A549 (cell line): Measurements from ENCODE around the gene PFKM. TPM values are rescaled to one million over a fixed set of nuclear protein-coding genes. Genes with fewer than 3 reads are reported as not detected.

Source experiments
- ATAC-seq, 2 experiments: fragments of 200-7000 bp in 1 of 2; fragments of >200 bp in 1 of 2; cut with Nextera tagmentation in 1 of 2; cut with Tn5 transposase in 1 of 2; 3 replicates each; pipeline versions ENCODE4 v1.8.0 to v1.9.1; 2018 to 2020; ENCODE audit warnings: mild to moderate bottlenecking in 1 of 2, moderate library complexity in 1 of 2
- CTCF ChIA-PET: fragments of 300-600 bp; sonication (Branson Sonifier 250); formaldehyde crosslinking; extraction: SDS; loops from one replicate; lab custom pipeline; 2021; ENCODE audit warnings: antibody characterized with exemption, inconsistent platforms; lab: Yijun Ruan, JAX
- POLR2A ChIA-PET: fragments of 350-600 bp; formaldehyde crosslinking; extraction: SDS; loops from one replicate; lab custom pipeline; 2021; ENCODE audit warnings: antibody characterized with exemption, inconsistent platforms; lab: Yijun Ruan, JAX
- DNase-seq, 2 experiments: peaks; one replicate each; pipeline versions ENCODE4 v3.0.0 to v3.0.0-alpha.2; 2011 to 2016; ENCODE audit warnings: low read depth in 1 of 2, low spot score in 1 of 2
- FAIRE-seq: peaks from 2 replicates; lab custom pipeline; 2011; peaks lifted over from hg19 to GRCh38; lab: Jason Lieb, UNC
- H3K27ac ChIP-seq, 2 experiments: fragments of >200 bp; sonication (Bioruptor Twin); formaldehyde crosslinking; 3 replicates each; pipeline ENCODE4 v1.5.1; 2016 to 2017
- H3K4me1 ChIP-seq: fragments of >200 bp; sonication (Bioruptor Twin); formaldehyde crosslinking; 3 replicates; pipeline ENCODE4 v1.6.1; 2016
- H3K4me2 ChIP-seq: fragments of >200 bp; sonication (Bioruptor Twin); formaldehyde crosslinking; 3 replicates; pipeline ENCODE4 v1.6.1; 2016
- H3K4me3 ChIP-seq: fragments of >200 bp; sonication (Bioruptor Twin); formaldehyde crosslinking; 3 replicates; pipeline ENCODE4 v1.5.1; 2016
- H3K9me3 ChIP-seq: fragments of >200 bp; sonication (Bioruptor Twin); formaldehyde crosslinking; 3 replicates; pipeline ENCODE4 v1.6.1; 2016
- CBX8 ChIP-seq: fragments of 200-600 bp; sonication (generic); IDR thresholded peaks from 2 replicates; pipeline ENCODE4 v1.6.1; 2016
- CEBPB ChIP-seq, 2 experiments: fragments of >200 bp in 1 of 2; sonication (Bioruptor Twin) in 1 of 2; formaldehyde crosslinking in 1 of 2; IDR thresholded peaks; 2 replicates each; pipeline ENCODE4 v1.6.1; 2012 to 2016
- CTCF ChIP-seq: fragments of >200 bp; sonication (Bioruptor Twin); formaldehyde crosslinking; IDR thresholded peaks from 3 replicates; pipeline ENCODE4 v1.5.1; 2016
- E2F6 ChIP-seq: IDR thresholded peaks from 2 replicates; pipeline ENCODE4 v1.6.1; 2012; ENCODE audit warnings: low read depth, borderline replicate concordance
- EHMT2 ChIP-seq: fragments of 200-600 bp; sonication (generic); IDR thresholded peaks from 2 replicates; pipeline ENCODE4 v1.6.1; 2016; ENCODE audit warnings: antibody characterized with exemption, low read depth, mild to moderate bottlenecking, moderate library complexity
- GATA3 ChIP-seq: IDR thresholded peaks from 2 replicates; pipeline ENCODE4 v1.6.1; 2012; ENCODE audit warnings: borderline replicate concordance
- HES2 ChIP-seq: fragments of >200 bp; sonication (Bioruptor Twin); formaldehyde crosslinking; IDR thresholded peaks from 2 replicates; pipeline ENCODE4 v1.6.1; 2016
- HMGXB4 ChIP-seq: fragments of 250-450 bp; sonication (Bioruptor Pico); IDR thresholded peaks from 2 replicates; pipeline ENCODE4 v1.5.0; 2021; ENCODE audit warnings: mild to moderate bottlenecking, moderate library complexity, borderline replicate concordance
- JUNB ChIP-seq: fragments of >200 bp; sonication (Bioruptor Twin); formaldehyde crosslinking; IDR thresholded peaks from 2 replicates; pipeline ENCODE4 v1.6.1; 2016
- KDM5A ChIP-seq: fragments of 200-600 bp; sonication (generic); IDR thresholded peaks from 2 replicates; pipeline ENCODE4 v1.6.1; 2016; ENCODE audit warnings: antibody characterized with exemption, mild to moderate bottlenecking
- MAZ ChIP-seq: fragments of 150-350 bp; IDR thresholded peaks from 2 replicates; pipeline ENCODE4 v1.6.1; 2014; ENCODE audit warnings: antibody characterized with exemption, low read depth, low read length, borderline replicate concordance
- MYC ChIP-seq: IDR thresholded peaks from 2 replicates; pipeline ENCODE4 v1.6.1; 2012; ENCODE audit warnings: mild to moderate bottlenecking, inconsistent platforms, low read length, improper control_type of control experiment, borderline replicate concordance
- NR3C1 ChIP-seq: fragments of >200 bp; sonication (Bioruptor Twin); formaldehyde crosslinking; IDR thresholded peaks from 3 replicates; pipeline ENCODE4 v1.6.1; 2017
- POLR2A ChIP-seq: IDR thresholded peaks from 2 replicates; pipeline ENCODE4 v1.6.1; 2012; ENCODE audit warnings: mild to moderate bottlenecking, low read length
- RCOR1 ChIP-seq: fragments of 150-350 bp; IDR thresholded peaks from 2 replicates; pipeline ENCODE4 v1.6.1; 2014; ENCODE audit warnings: antibody characterized with exemption, low read length, low read depth
- REST ChIP-seq: fragments of 200-600 bp; sonication (generic); IDR thresholded peaks from 2 replicates; pipeline ENCODE4 v1.6.1; 2016; ENCODE audit warnings: antibody characterized with exemption, mild to moderate bottlenecking, moderate library complexity
- RFX5 ChIP-seq: fragments of 450-650 bp; IDR thresholded peaks from 2 replicates; pipeline ENCODE4 v1.7.1; 2014; ENCODE audit warnings: antibody characterized with exemption, mild to moderate bottlenecking, moderate library complexity
- TP53 ChIP-seq: fragments of 250-450 bp; sonication (Bioruptor Pico); IDR thresholded peaks from 2 replicates; pipeline ENCODE4 v1.5.0; 2021; ENCODE audit warnings: mild to moderate bottlenecking, moderate library complexity
- USF2 ChIP-seq: fragments of 450-650 bp; IDR thresholded peaks from 2 replicates; pipeline ENCODE4 v1.6.1; 2014; ENCODE audit warnings: antibody characterized with exemption
- ZFP36 ChIP-seq: fragments of 450-650 bp; IDR thresholded peaks from 2 replicates; pipeline ENCODE4 v1.6.1; 2014; ENCODE audit warnings: borderline replicate concordance; ENCODE audit not compliant: partially characterized antibody
- WGBS: methylation state at CpG from one replicate; pipeline ENCODE4 v1.1.6; 2017; ENCODE audit errors: missing lambda C conversion rate; 5-methylcytosine and 5-hydroxymethylcytosine counted together
- polyA plus RNA-seq, 4 experiments: library from polyadenylated mRNA; depleted of rRNA in 3 of 4; stranded (reverse); fragments of >200 nt; fragmentation: RNase III in 1 of 4; extraction: RNeasy Plus Mini Kit Qiagen cat#74134 plus additional on column Dnase treatment in 1 of 4; gene quantifications; 2 replicates in 3 of 4; 3 replicates in 1 of 4; pipeline ENCODE4 v1.2.3, GENCODE V29; 2011 to 2017

The PFKM gene
- polyA plus RNA-seq, 2 of the 4 experiments (the other 2 are of a cell fraction) = 41.1 to 43.0 TPM

- TF ChIP-seq USF2 (no peak), CEBPB (IDR thresholded peaks at IDR 0.05) (no peak), ZFP36 (no peak), JUNB (no peak), CBX8 (no peak), KDM5A (no peak), MYC (no peak), RFX5 (no peak), MAZ (no peak), NR3C1 (no peak), HES2 (no peak), RCOR1 (no peak), HMGXB4 (no peak), EHMT2 (no peak), TP53 (no peak), POLR2A (no peak), E2F6 (no peak)
- POLR2A ChIA-PET = no interaction called here
- Histone ChIP-seq H3K4me1 (0 out of 3 replicates have a peak, but pooled peaks cover 4% of the 10 kb centered on the region), H3K9me3 (no peaks in the 10 kb centered on the region), H3K4me3 (no peak overlapping the region), H3K27ac (no peak overlapping the region), H3K4me2 (peak overlapping the region; percentile 24; the same call in 1 of the 3 replicates)
- CTCF ChIA-PET = interaction anchor here (1.1 to 5.9 kb wide), 4 partner anchors 9 to 307 kb away, joined by 3 to 41 read pairs (median 6); no protein-coding TSS in a partner anchor
- FAIRE-seq = no peak
- DNase-seq = no peak
- no peak for ATAC-seq
Observed at GRCh38 chr12:48176417-48176751, 57.2 kb downstream of the PFKM start.

- ATAC-seq (no peak), FAIRE-seq (no peak), DNase-seq (no peak)
- TF ChIP-seq REST = peak; percentile 20; the same call in 1 of the 2 replicates
- TF ChIP-seq CTCF = no peak
- no peak for TF ChIP-seq GATA3
- Histone ChIP-seq H3K4me3 (no peak overlapping the region), H3K27ac (no peak overlapping the region), H3K4me2 (no peak overlapping the region), H3K9me3 (no peaks in the 10 kb centered on the region), H3K4me1 (peaks cover 8% of the 10 kb centered on the region; the same call in 2 of the 3 replicates)
- 8% methylated on average over 4 of the region's 4 CpGs for WGBS
- POLR2A ChIA-PET = no interaction called here
- CTCF ChIA-PET = interaction anchor here (1.0 to 5.9 kb wide), 3 partner anchors 8 to 440 kb away, joined by 3 to 41 read pairs (median 3); no protein-coding TSS in a partner anchor
Observed at GRCh38 chr12:48177982-48178381, 58.8 kb downstream of the PFKM start.
